ENCODE results near the gene MED26.
A peak's percentile ranks its signal among the peaks of the same experiment; 100 is the strongest.

GRCh38 chr19:16527971-16528521 lies 100.0 kb downstream of the MED26 start:
- peak in 5 of 12 donors; percentile 14 to 27 (median 23) for TF ChIP-seq CTCF (IDR thresholded peaks at IDR 0.05)
- no peak for TF ChIP-seq POLR2A (IDR thresholded peaks at IDR 0.05)

Measured in heart left ventricle (tissue), 13 donors.